GM21447 (cell line): ENCODE measurements around the gene KIF13A.
"Not testable (repeated sequence)": the region's sequence is repeated elsewhere in the genome, so short reads cannot be mapped to it uniquely, and the experiment has no call there.

ENCODE experiments used
- ATAC-seq: cut with Tn5 transposase; IDR thresholded peaks from one replicate; pipeline ENCODE4 v1.9.1; 2021; ENCODE audit not compliant: unreplicated experiment

The KIF13A gene

GRCh38 chr6:17877196-17877894 is 110.1 kb downstream of the KIF13A start:
- no peak for ATAC-seq

- no peak for ATAC-seq
Measured at GRCh38 chr6:17874753-17875152, 112.7 kb downstream of the KIF13A start.

GRCh38 chr6:17872908-17873307 is 114.5 kb downstream of the KIF13A start:
- no peak for ATAC-seq

- no peak for ATAC-seq
Measured at GRCh38 chr6:17871836-17872235, 115.6 kb downstream of the KIF13A start.

GRCh38 chr6:17871189-17871519 is 116.3 kb downstream of the KIF13A start:
- no peak for ATAC-seq

GRCh38 chr6:17870300-17871188 is 116.9 kb downstream of the KIF13A start:
- no peak for ATAC-seq

GRCh38 chr6:17869753-17870050 is 117.7 kb downstream of the KIF13A start:
- ATAC-seq = no peak

GRCh38 chr6:17869010-17869752 is 118.3 kb downstream of the KIF13A start:
- ATAC-seq = no peak

GRCh38 chr6:17867880-17868279 is 119.6 kb downstream of the KIF13A start:
- no peak for ATAC-seq

GRCh38 chr6:17866876-17867444 is 120.5 kb downstream of the KIF13A start:
- no peak for ATAC-seq

GRCh38 chr6:17865798-17866725 is 121.4 kb downstream of the KIF13A start:
- no peak for ATAC-seq

- ATAC-seq = no peak
Measured at GRCh38 chr6:17865243-17865642, 122.2 kb downstream of the KIF13A start.

GRCh38 chr6:17863901-17864754 is 123.3 kb downstream of the KIF13A start:
- ATAC-seq = no peak

- ATAC-seq = no peak
Measured at GRCh38 chr6:17861361-17861760, 126.1 kb downstream of the KIF13A start.

- ATAC-seq = no peak
Measured at GRCh38 chr6:17859846-17860245, 127.6 kb downstream of the KIF13A start.

GRCh38 chr6:17858584-17858983 is 128.9 kb downstream of the KIF13A start:
- no peak for ATAC-seq

GRCh38 chr6:17857188-17857587 is 130.2 kb downstream of the KIF13A start:
- ATAC-seq = not testable (repeated sequence)

GRCh38 chr6:17856306-17856705 is 131.1 kb downstream of the KIF13A start:
- no peak for ATAC-seq

- ATAC-seq = no peak
Measured at GRCh38 chr6:17855381-17855780, 132.1 kb downstream of the KIF13A start.

- no peak for ATAC-seq
Measured at GRCh38 chr6:17853533-17853932, 133.9 kb downstream of the KIF13A start.
